Caki2 (cell line): Measurements from ENCODE around the gene VPS36. TPM values are rescaled to one million over a fixed set of nuclear protein-coding genes. Genes with fewer than 3 reads are reported as not detected.
"Not testable (repeated sequence)": the region's sequence is repeated elsewhere in the genome, so short reads cannot be mapped to it uniquely, and the experiment has no call there.

Experiments
- DNase-seq: peaks from one replicate; pipeline ENCODE4 v3.0.0-alpha.2; 2015; ENCODE audit warnings: low read depth
- in situ Hi-C: cut with HindIII; loops from 2 replicates; pipeline ENCODE4 v1.10.0; 2016; ENCODE audit warnings: low sequenced_read_pairs, low pct_unique_long_range_greater_than_20kb, mixed read lengths
- total RNA-seq: library from RNA; depleted of rRNA; stranded (reverse); fragments of >200 nt; shearing (Covaris generic); gene quantifications from 2 replicates; pipeline ENCODE4 v1.2.3, GENCODE V29; 2014; ENCODE audit warnings: low replicate concordance; rRNA removed

Gene VPS36
- total RNA-seq, 1 experiment from 2014 or later, result 9.1 TPM

DNA sequence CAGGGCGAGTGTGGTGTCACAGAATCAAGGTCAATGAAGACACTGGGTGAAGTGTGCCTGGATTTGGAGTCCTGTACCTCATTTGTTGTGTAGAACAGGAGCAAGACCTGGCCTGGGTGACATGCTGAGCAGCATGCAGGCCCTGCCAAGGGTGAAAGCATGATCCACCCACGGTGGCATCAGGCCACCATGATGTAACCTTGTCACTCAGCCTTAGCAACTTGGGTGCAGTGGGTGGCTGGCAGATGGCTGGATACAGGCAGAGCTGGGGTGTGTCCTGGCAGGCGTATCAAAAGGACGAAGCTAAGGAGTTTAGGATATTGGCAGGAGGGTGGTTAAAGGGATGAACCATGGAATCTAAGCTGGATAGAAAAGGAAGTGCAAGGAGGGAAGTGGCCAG, 54.7 kb downstream of the VPS36 start:
- DNase-seq, result no peak
- in situ Hi-C loops, result no loop called here

DNA sequence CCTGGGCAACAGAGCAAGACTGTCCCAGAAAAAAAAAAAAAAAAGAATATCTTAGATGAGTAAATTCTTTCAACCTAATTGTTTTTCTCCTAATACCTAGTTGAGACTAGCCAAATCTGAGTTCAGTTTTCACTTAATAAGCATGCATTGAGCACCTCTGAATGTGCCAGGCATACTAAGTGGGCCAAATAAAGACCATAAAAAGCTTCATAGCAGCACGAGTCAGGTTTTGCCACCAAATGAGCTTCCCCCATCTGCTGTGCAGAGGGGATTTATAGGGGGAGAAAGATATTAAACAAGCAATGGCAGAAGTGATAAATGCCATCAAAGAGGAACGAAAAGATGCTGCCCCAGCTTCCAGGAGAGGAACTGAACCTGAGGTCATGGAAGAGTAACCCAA, 55.8 kb downstream of the VPS36 start:
- in situ Hi-C loops, result no loop called here
- DNase-seq, result no peak

DNA sequence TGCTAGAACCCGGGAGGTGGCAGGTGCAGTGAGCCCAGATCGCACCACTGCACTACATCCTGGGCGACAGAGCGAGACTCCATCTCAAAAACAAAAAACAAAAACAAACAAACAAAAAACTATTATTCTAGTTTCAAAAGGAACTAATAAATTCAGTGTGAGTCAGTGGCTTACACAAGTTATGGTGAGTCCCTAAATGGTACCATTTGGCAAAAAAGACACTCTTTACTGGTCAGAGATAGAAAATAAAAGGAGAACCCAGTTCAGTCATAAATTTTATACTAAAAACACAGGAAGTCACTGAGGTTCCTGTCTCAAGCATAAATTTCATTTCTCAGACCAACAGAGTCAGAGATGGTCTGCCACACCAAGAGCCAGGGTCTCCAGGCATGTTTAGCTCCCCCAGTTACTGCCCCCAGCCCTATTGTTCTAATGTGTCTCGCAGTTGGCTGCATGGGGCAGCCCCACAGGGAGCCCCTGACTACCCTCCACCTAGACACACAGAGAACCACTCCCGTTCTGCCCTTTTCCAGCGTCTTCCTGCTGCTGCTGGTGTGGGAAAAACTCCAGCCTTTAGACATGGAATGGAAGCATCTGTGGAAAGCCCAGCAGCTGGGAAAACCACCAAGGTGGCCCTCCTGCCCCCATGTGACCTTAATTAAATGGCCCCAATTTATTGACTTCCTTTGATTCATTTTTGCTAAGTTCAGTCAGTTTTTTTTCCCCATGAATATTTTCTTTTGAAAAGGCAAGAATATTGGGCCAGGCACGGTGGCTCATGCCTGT, 56.7 kb downstream of the VPS36 start:
- in situ Hi-C loops, result no loop called here

DNA sequence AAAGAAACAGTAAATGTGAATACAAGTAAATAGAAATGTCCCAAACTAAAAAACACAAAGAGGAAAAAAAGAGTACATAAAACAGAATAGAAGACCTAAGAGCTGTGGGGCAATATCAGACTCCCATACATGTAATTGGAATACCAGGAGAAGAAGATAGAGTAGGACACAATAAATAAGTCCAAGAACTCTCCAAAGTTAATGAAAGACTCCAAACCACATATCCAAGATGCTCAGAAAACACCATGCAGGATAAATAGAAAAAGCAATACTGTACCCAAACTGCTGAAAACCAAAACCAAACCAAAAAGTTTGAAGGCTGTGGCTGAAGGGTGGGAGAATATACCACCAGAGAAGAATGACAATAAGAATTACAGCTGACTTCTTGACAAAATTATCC, 62.7 kb downstream of the VPS36 start:
- in situ Hi-C loops, result no loop called here

More for the DNA sequence above, 56.7 kb downstream of the VPS36 start:
- no peak for DNase-seq

DNA sequence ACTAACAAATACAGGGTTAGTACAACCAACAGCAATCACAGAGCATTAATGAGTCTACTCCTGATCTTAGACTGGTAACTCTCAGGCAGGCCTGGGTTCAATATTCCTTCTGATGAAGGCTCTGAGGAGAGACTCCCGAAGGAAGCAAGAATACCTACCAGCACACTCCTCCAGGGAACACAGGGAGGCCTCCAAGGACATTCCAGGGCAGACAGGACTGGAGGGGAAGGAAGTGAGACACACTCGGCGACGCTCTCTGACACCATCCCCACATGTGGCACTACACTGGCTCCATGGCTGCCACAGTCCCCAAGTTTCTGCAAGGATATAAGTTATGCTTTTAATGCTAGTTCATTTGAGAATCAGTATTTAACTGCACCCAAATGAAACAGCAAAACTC, 64.6 kb downstream of the VPS36 start:
- in situ Hi-C loops, result no loop called here
- DNase-seq, result no peak

More for the DNA sequence above, 62.7 kb downstream of the VPS36 start:
- DNase-seq, result no peak

DNA sequence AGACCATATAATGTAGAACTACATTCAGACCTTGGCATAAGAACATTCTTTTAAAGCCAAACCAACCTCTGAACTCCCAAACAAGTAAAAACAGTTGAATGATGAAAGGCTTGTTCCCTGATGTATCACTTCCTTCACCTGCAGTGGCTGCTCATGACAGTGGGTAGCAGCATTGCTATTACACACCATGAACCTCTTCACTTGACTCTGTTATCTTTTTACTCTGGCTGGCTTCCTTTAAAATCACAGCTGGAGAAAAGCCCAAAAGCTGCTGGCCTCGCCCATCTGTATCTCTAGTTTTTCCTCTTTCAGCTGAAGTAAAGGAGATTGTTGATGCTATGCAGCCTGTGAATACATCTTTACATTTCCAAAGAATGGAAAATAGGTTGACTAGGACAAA, 67.1 kb downstream of the VPS36 start:
- in situ Hi-C loops, result no loop called here
- no peak for DNase-seq

DNA sequence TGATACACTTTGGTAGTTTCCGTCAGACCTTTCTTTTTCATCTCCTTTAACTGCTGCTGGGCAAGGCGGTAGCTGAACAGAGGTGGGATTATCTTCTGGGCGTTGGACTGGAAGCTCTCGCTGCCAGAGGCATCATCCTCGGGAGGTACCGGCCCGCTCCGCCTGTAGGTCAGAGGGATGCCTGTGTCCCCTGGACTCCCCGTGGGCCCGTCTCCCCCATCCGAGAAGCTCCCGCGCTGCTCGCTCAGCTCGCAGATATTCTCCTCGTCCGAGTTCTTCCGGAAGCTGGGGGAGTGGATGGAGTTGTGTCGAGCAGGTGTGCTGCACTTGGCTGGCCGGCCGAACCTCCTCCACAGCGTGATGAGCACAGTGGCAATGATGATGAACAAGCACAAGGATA, 72.1 kb downstream of the VPS36 start:
- no peak for DNase-seq
- in situ Hi-C loops, result no loop called here

DNA sequence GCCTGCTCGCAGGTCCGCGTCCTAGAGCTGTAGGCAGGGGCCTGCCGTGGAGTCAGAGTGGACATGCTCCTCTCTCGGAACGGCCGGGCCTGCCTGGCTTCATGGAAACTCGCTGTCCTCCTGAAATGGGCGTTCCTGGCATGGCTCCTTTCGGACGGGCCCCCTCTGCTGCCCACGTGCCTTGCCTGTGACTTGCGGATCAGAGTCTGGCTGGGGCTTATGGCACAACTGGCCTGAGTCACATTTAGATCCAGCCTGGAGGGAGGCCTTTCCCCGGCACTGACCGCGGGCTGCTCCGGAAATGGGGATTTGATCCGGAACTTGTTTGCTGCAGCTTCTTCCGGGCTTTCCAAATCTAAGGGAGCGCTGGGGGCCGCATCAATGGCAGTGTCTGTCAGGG, 72.5 kb downstream of the VPS36 start:
- in situ Hi-C loops, result no loop called here

DNA sequence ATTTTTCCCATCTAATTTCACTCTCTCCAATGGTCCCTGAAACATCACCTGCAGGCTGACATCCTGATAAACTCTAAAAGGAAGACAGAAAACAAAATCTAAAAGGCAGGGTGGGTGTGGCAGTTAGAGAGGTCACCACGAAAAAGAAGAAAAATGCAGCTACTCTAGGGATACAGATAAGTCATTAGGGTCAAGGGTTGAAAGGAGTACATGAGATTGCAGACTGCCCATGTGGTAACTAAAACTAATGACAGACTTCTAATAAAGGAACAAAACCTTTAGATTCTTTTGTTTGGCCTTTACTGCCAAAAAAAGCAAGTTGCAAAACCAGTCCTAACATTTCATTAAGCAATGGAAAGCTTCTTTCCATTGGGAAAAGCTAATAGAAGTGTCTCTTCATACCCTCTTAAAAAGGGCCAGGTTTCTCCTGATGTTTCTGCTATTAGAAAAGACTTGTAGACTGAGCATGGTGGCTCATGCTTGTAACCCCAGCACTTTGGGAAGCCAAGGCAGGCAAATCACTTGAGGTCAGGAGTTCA, 75.5 kb downstream of the VPS36 start:
- peak; percentile 13 for DNase-seq
- in situ Hi-C loops, result no loop called here

More for the DNA sequence above, 72.5 kb downstream of the VPS36 start:
- DNase-seq, result no peak

DNA sequence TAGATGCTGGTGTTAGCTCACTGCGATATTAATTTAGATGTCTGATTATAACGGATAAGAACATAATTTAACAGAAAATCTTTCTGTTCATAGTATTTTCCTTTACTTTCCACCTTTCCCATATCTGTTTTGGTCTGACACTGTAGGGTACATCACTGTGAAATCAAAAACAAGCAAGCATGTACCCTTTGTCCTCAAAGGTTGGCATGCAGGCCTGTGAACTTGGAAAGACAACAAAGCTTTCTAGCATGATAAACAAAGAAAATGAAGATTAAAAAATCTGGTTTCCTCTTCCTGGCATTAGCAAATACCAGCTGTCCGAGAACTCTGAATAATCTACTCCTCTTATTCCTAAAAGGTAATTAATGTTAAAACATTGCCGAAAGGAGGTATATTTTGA, 76.0 kb downstream of the VPS36 start:
- DNase-seq, result no peak
- in situ Hi-C loops, result no loop called here

DNA sequence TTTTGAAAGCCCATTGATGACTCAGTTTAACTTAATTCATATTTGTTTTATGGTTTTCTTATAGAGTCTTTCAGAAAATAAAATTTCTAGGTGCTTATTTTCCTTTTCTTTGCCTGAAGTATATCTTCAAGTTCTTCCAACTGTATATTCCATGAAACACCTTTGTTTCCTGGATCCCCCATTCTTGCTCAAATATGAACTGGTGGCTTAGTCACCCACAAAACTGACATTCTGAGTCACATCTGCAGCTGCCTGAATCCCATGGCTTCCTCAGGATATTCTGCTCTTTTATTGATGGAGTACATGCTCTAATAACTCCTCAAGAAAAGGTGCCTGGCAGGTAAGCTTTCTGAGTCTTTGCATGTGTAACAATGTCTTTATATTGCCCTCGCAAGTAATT, 77.2 kb downstream of the VPS36 start:
- in situ Hi-C loops, DNase-seq: not testable (repeated sequence)

DNA sequence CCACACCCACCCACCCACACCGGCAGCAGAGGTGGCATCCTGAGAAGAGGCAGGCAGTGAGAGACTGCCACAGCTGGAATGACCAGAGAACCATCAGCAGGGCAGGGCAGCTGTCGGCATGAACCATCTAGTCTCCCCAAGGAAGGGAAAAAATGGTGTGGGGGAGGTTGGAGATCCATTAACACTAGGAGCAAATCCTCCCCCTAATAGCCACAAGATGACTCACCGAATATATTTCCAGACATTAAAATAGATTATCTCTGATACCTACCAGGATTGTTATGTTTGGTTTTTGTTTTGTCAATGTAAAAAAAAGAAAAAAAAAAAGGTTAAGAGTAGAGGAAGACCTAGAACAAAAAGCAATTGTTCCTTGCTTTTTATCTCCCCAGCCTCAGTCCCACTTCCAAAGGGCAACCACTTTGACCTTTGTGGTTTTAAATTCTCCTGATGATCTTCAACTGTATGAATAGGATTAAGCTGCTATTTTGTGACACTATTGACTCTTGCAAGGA, 78.6 kb downstream of the VPS36 start:
- DNase-seq, result peak; percentile 84
- in situ Hi-C loops, result no loop called here

DNA sequence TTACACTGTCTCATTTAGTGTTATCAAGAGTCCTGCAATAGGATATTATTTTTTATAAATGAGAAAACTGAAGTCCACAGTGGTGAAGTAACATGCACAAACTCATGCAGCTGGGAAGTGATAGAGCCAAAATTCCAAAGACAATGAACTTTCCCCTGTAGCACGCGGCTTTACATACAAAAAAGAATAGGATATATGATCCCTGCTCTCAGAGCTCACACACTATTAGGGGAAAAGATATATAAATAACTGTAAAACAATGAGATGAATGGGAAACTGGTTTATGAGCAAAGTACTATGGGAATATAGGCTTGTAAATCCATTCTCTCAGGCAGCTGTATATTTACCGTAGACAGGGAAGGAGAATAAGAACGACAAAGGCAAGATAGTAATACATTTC, 84.1 kb downstream of the VPS36 start:
- in situ Hi-C loops, result no loop called here
- no peak for DNase-seq

Other genes starting within 250 kb of the VPS36 start
- gene THSD1, start 44.5 kb downstream of the VPS36 start, total RNA-seq, result 45.2 and 47.5 TPM in 2 replicates
- 24.1 and 26.5 TPM in 2 replicates for gene CKAP2, start 4.8 kb upstream of the VPS36 start, total RNA-seq
- gene HNRNPA1L2, start 191.8 kb upstream of the VPS36 start, total RNA-seq, result 0.49 and 0.91 TPM in 2 replicates
- 16.9 and 27.0 TPM in 2 replicates for gene SUGT1, start 202.2 kb upstream of the VPS36 start, total RNA-seq